Measurements from ENCODE around the gene FAM107B.
A peak's percentile ranks its signal among the peaks of the same experiment; 100 is the strongest.

FAM107B gene

GRCh38 chr10:14604181-14605142 lies 170.2 kb downstream of the FAM107B start:
- TF ChIP-seq CTCF (IDR thresholded peaks at IDR 0.05; ENCODE audit: low read length, missing control alignments): no peak
- peak overlapping the region; percentile 63 for H3K4me3 ChIP-seq (replicated peaks; ENCODE audit: low read depth, low read length)
- peak; percentile 74 for DNase-seq (ENCODE audit: low read depth)

GRCh38 chr10:14603534-14604102 lies 171.1 kb downstream of the FAM107B start:
- DNase-seq (ENCODE audit: low read depth): no peak
- TF ChIP-seq CTCF (IDR thresholded peaks at IDR 0.05; ENCODE audit: low read length, missing control alignments): no peak
- H3K4me3 ChIP-seq (replicated peaks; ENCODE audit: low read depth, low read length): peak overlapping the region; percentile 55

- no peak for DNase-seq (ENCODE audit: low read depth)
- TF ChIP-seq CTCF (IDR thresholded peaks at IDR 0.05; ENCODE audit: low read length, missing control alignments): no peak
- H3K4me3 ChIP-seq (replicated peaks; ENCODE audit: low read depth, low read length): peak overlapping the region; percentile 55
Observed at GRCh38 chr10:14602807-14603533, 171.7 kb downstream of the FAM107B start.

GRCh38 chr10:14601872-14602725 lies 172.6 kb downstream of the FAM107B start:
- peak; percentile 48 for DNase-seq (ENCODE audit: low read depth)
- TF ChIP-seq CTCF (IDR thresholded peaks at IDR 0.05; ENCODE audit: low read length, missing control alignments): no peak
- H3K4me3 ChIP-seq (replicated peaks; ENCODE audit: low read depth, low read length): no peak overlapping the region

GRCh38 chr10:14601326-14601725 lies 173.4 kb downstream of the FAM107B start:
- no peak for TF ChIP-seq CTCF (IDR thresholded peaks at IDR 0.05; ENCODE audit: low read length, missing control alignments)

GRCh38 chr10:14600065-14600464 lies 174.6 kb downstream of the FAM107B start:
- no peak overlapping the region for H3K4me3 ChIP-seq (replicated peaks; ENCODE audit: low read depth, low read length)
- DNase-seq (ENCODE audit: low read depth): no peak
- TF ChIP-seq CTCF (IDR thresholded peaks at IDR 0.05; ENCODE audit: low read length, missing control alignments): no peak

More at GRCh38 chr10:14601326-14601725, 173.4 kb downstream of the FAM107B start:
- H3K4me3 ChIP-seq (replicated peaks; ENCODE audit: low read depth, low read length): no peak overlapping the region
- no peak for DNase-seq (ENCODE audit: low read depth)

All from fibroblast of pulmonary artery (primary cell).